Measurements from ENCODE around the gene GCHFR. TPM values are rescaled to one million over a fixed set of nuclear protein-coding genes. Genes with fewer than 3 reads are reported as not detected.

Gene GCHFR
- total RNA-seq, 1 donor from 2014 or later = 12.6 TPM

DNA sequence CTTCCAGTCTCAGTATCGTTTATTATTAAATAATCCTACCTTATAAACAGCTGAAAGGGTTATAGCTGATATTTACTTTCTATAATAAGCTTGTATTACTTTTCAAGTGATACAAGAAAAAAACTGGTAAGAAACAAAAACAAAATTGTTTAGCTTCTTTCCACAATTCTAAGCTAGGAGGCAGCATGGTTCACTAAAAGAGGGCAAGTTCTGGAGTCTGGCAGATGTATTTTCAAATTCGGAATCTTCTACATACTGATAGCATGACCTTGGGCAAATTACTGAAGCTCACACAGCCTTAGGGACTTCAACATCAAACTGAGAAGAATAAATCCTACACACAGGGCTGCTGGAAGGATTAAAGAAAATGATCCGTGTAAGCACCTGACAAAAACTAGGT lies 21.3 kb downstream of the GCHFR start:
- Mint-ChIP-seq H3K27ac (peak overlapping the region; percentile 77), H3K27me3 (ENCODE audit: low read depth) (no peaks in the 10 kb centered on the region), H3K4me1 (peaks cover 41% of the 10 kb centered on the region), H3K9me3 (no peaks in the 10 kb centered on the region), H3K4me3 (no peak overlapping the region), H3K36me3 (peaks cover 2% of the 10 kb centered on the region)
- TF ChIP-seq, protein P1, sequence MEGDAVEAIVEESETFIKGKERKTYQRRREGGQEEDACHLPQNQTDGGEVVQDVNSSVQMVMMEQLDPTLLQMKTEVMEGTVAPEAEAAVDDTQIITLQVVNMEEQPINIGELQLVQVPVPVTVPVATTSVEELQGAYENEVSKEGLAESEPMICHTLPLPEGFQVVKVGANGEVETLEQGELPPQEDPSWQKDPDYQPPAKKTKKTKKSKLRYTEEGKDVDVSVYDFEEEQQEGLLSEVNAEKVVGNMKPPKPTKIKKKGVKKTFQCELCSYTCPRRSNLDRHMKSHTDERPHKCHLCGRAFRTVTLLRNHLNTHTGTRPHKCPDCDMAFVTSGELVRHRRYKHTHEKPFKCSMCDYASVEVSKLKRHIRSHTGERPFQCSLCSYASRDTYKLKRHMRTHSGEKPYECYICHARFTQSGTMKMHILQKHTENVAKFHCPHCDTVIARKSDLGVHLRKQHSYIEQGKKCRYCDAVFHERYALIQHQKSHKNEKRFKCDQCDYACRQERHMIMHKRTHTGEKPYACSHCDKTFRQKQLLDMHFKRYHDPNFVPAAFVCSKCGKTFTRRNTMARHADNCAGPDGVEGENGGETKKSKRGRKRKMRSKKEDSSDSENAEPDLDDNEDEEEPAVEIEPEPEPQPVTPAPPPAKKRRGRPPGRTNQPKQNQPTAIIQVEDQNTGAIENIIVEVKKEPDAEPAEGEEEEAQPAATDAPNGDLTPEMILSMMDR (IDR thresholded peaks at IDR 0.05; ENCODE audit: unreplicated experiment) = no peak
- DNase-seq (ENCODE audit: low spot score in 2 of 2, unreplicated experiment in 2 of 2) = no peak

DNA sequence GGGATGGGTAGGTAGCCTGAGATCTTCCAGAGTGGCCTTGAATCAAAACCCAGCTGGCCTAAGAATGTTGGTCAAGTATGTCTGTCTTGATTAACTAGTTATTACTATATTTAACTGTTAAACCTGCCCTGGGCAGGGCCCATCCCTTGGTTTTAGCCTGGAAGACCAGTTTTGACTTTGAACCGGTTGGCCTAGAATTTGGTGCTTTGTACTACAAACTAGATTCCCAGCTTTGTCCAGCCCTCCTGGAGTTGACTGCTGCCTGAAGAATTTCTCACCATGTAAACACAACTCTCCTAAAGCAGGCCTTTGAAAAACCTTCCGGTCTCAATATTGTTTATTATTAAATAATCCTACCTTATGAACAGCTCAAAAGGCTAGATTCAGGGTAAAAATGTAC lies 21.9 kb downstream of the GCHFR start:
- no peak for DNase-seq (ENCODE audit: low spot score in 2 of 2, unreplicated experiment in 2 of 2)

DNA sequence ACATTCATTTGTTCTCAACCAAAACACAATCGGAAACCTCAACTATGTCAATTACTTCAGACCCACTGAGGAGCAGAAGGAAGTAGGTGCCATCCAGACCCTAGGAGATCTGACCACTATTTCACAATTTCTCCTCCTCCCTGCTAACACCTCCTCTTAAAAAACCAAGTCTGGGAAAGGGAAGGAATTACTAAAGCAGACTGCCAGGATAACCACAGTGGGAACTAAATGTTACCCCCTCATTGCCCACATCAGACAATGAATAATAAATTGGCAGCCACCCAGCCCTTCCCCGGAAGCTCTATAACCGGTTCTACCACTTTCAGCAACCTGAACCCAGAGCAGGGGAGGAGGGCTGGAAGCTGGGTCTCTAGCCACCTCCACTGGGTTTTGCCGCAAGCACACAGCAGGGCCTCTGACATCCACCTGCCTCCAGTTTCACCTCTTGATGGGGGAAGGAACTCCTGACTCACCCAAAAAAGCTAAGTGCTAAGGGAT lies 23.5 kb downstream of the GCHFR start:
- no peaks in the 10 kb centered on the region for H3K9me3 Mint-ChIP-seq
- no peak overlapping the region for H3K4me3 Mint-ChIP-seq

More for the DNA sequence above, 21.9 kb downstream of the GCHFR start:
- no peaks in the 10 kb centered on the region for H3K9me3 Mint-ChIP-seq
- H3K4me3 Mint-ChIP-seq = no peak overlapping the region
- peaks cover 41% of the 10 kb centered on the region for H3K4me1 Mint-ChIP-seq
- H3K27ac Mint-ChIP-seq = peak overlapping the region; percentile 77
- H3K36me3 Mint-ChIP-seq = no peaks in the 10 kb centered on the region
- no peaks in the 10 kb centered on the region for H3K27me3 Mint-ChIP-seq (ENCODE audit: low read depth)
- TF ChIP-seq, protein P1 (IDR thresholded peaks at IDR 0.05; ENCODE audit: unreplicated experiment) = no peak

DNA sequence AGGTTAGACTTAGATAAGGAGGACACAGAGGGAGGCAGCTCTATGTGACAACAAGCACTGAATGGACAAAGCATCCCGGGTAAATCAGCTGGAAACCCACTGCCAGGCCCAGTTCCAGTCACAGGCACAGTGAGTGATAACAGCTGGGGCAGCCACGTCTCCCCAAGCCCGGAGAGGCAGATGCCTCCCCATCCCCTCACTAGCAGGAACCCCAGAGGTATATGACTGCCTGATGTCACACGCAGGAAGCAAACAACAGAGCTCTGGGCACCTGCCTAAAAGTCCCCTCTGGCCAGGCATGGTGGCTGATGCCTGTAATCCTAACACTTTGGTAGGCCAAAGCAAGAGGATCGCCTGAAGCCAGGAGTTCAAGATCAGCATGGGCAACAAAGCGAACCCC lies 24.1 kb downstream of the GCHFR start:
- Mint-ChIP-seq H3K9me3 (no peaks in the 10 kb centered on the region), H3K27ac (peak overlapping the region; percentile 92), H3K4me3 (no peak overlapping the region), H3K27me3 (ENCODE audit: low read depth) (no peaks in the 10 kb centered on the region), H3K36me3 (peaks cover 5% of the 10 kb centered on the region), H3K4me1 (peaks cover 41% of the 10 kb centered on the region)
- TF ChIP-seq, protein P1 (IDR thresholded peaks at IDR 0.05; ENCODE audit: unreplicated experiment) = no peak
- no peak for DNase-seq (ENCODE audit: low spot score in 2 of 2, unreplicated experiment in 2 of 2)

More for the DNA sequence above, 23.5 kb downstream of the GCHFR start:
- Mint-ChIP-seq H3K27me3 (ENCODE audit: low read depth) (no peaks in the 10 kb centered on the region), H3K36me3 (peaks cover 5% of the 10 kb centered on the region), H3K27ac (peak overlapping the region; percentile 92), H3K4me1 (peaks cover 41% of the 10 kb centered on the region)
- TF ChIP-seq, protein P1 (IDR thresholded peaks at IDR 0.05; ENCODE audit: unreplicated experiment) = no peak
- DNase-seq (ENCODE audit: low spot score in 2 of 2, unreplicated experiment in 2 of 2) = peak in 1 of 2 experiments; percentile 68

DNA sequence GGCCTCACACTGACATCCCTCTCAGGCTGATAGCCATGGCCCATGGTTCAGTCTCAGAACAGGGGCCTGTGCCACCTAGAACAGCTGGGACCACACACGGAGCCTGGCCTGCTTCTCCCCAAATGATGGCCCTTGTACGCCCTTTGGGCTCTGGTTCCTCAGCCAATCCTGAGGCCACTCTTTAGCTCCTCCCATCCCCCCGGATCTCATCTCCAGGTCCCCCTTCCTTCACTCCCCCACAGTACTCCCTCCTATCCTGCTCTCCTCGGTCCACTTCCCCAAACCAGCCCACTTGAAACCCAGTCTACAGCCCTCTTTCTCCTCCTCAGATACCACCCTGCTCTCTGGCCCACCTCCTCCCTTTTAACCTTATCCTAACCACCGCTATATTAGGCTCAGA lies 25.3 kb downstream of the GCHFR start:
- DNase-seq (ENCODE audit: low spot score in 2 of 2, unreplicated experiment in 2 of 2) = no peak
- H3K4me3 Mint-ChIP-seq = no peak overlapping the region
- peaks cover 41% of the 10 kb centered on the region for H3K4me1 Mint-ChIP-seq
- TF ChIP-seq, protein P1 (IDR thresholded peaks at IDR 0.05; ENCODE audit: unreplicated experiment) = no peak
- peaks cover 12% of the 10 kb centered on the region for H3K36me3 Mint-ChIP-seq
- no peaks in the 10 kb centered on the region for H3K27me3 Mint-ChIP-seq (ENCODE audit: low read depth)
- H3K9me3 Mint-ChIP-seq = no peaks in the 10 kb centered on the region
- peak overlapping the region; percentile 77 for H3K27ac Mint-ChIP-seq

DNA sequence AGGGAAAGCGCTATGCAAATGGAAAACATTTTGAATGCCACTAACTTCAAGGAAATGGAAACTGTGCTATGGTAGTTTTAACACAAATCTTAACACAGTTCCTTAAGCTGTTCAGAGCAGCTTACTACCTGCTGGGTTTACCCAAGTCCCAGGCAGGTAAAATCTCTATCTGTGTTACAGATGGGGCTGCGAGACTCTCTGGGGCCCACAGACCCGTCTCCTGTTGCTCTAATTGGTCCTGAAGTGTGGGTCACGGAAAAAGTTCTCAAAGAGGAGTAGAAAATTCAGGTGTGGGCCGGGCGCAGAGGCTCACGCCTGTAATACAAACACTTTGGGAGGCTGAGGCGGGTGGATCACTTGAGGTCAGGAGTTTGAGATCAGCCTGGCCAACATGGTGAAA lies 26.1 kb downstream of the GCHFR start:
- H3K36me3 Mint-ChIP-seq = peaks cover 12% of the 10 kb centered on the region
- H3K4me1 Mint-ChIP-seq = peaks cover 41% of the 10 kb centered on the region
- no peaks in the 10 kb centered on the region for H3K27me3 Mint-ChIP-seq (ENCODE audit: low read depth)
- TF ChIP-seq, protein P1 (IDR thresholded peaks at IDR 0.05; ENCODE audit: unreplicated experiment) = no peak
- no peaks in the 10 kb centered on the region for H3K9me3 Mint-ChIP-seq
- DNase-seq (ENCODE audit: low spot score in 2 of 2, unreplicated experiment in 2 of 2) = no peak
- no peak overlapping the region for H3K27ac Mint-ChIP-seq
- no peak overlapping the region for H3K4me3 Mint-ChIP-seq
